Neural progenitor cell (in vitro differentiated cells): Measurements from ENCODE around the gene DIABLO.

Experiments used
- EZH2 ChIP-seq: fragments of 200-600 bp; sonication (generic); IDR thresholded peaks from 2 replicates; pipeline ENCODE4 v1.6.1; 2017; ENCODE audit warnings: antibody characterized with exemption, mild to moderate bottlenecking, moderate library complexity
- TF ChIP-seq, protein P1 (sequence below): fragments of 200-600 bp; sonication (generic); IDR thresholded peaks from 2 replicates; pipeline ENCODE4 v1.5.1; 2017; ENCODE audit warnings: antibody characterized with exemption, mild to moderate bottlenecking

DNA sequence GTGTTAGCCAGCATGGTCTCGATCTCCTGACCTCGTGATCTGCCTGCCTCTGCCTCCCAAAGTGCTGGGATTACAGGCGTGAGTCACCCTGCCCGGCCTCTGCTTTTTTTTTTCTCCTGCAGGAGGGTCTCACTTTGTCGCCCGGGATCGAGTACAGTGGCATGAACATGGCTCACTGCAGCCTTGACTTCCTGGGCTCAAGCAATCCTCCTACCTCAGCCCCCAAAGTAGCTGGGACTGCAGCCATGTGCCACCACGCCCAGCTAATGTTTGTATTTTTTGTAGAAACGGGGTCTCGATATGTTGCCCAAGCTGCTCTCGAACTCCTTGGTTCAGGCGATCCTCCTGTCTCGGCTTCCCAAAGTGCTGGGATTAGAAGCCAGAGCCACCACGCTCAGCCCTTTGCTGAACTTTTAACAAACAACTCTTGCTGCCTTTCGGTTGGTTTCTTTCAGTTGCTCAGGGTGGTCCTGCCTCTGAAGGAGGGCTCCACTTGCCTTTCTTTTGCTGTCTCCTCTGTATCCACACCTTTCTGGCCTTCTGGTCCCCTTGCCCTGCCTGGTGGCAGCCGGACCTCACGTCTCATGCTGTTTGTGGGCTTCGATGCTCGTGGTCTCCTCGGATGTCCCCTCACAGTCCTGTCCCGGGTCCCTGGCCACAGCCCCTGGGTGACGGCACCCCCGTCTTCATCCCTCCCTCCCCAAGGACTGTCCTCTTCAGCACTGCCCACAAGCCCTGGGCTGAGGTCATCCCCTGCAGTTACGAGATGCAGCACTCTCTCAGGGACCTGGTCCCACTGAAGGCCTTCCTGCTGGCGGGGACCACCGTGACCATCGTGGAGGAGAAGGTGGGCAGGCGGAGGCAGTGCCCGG, 26.1 kb downstream of the DIABLO start:
- TF ChIP-seq, protein P1, sequence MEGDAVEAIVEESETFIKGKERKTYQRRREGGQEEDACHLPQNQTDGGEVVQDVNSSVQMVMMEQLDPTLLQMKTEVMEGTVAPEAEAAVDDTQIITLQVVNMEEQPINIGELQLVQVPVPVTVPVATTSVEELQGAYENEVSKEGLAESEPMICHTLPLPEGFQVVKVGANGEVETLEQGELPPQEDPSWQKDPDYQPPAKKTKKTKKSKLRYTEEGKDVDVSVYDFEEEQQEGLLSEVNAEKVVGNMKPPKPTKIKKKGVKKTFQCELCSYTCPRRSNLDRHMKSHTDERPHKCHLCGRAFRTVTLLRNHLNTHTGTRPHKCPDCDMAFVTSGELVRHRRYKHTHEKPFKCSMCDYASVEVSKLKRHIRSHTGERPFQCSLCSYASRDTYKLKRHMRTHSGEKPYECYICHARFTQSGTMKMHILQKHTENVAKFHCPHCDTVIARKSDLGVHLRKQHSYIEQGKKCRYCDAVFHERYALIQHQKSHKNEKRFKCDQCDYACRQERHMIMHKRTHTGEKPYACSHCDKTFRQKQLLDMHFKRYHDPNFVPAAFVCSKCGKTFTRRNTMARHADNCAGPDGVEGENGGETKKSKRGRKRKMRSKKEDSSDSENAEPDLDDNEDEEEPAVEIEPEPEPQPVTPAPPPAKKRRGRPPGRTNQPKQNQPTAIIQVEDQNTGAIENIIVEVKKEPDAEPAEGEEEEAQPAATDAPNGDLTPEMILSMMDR = no peak
- no peak for TF ChIP-seq EZH2
